GM19043 (cell line): ENCODE data around the gene FSTL4.
"Not testable (repeated sequence)": the region's sequence is repeated elsewhere in the genome, so short reads cannot be mapped to it uniquely, and the experiment has no call there.

Experiments used
- ATAC-seq: cut with Tn5 transposase; IDR thresholded peaks from one replicate; pipeline ENCODE4 v1.9.1; 2021; ENCODE audit warnings: low read depth; ENCODE audit not compliant: unreplicated experiment

The FSTL4 gene

GRCh38 chr5:133220851-133221674 is 391.3 kb downstream of the FSTL4 start:
- no peak for ATAC-seq

- no peak for ATAC-seq
Observed at GRCh38 chr5:133219296-133219695, 393.0 kb downstream of the FSTL4 start.

DNA sequence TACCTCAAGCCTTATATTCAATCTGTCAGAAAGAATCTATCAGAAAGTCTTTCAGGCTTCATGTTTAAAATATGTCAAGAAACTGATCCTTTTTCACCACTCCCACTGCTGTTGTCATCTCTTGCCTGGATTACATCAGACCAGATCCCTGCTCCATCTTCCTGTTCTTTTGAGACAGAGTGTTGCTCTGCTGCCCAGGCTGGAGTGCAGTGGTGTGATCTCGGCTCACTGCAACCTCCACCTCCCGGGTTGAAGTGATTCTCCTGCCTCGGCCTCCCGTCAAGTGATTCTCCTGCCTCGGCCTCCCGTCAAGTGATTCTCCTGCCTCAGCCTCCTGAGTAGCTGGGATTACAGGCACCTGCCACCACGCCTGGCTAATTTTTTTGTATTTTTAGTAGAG is 396.2 kb downstream of the FSTL4 start:
- ATAC-seq = not testable (repeated sequence)

GRCh38 chr5:133214153-133214820 is 398.1 kb downstream of the FSTL4 start:
- no peak for ATAC-seq

GRCh38 chr5:133205649-133206048 is 406.7 kb downstream of the FSTL4 start:
- ATAC-seq = no peak

GRCh38 chr5:133205204-133205603 is 407.1 kb downstream of the FSTL4 start:
- ATAC-seq = no peak

GRCh38 chr5:133203317-133204305 is 408.7 kb downstream of the FSTL4 start:
- ATAC-seq = no peak

GRCh38 chr5:133202066-133202665 is 410.2 kb downstream of the FSTL4 start:
- ATAC-seq = no peak

DNA sequence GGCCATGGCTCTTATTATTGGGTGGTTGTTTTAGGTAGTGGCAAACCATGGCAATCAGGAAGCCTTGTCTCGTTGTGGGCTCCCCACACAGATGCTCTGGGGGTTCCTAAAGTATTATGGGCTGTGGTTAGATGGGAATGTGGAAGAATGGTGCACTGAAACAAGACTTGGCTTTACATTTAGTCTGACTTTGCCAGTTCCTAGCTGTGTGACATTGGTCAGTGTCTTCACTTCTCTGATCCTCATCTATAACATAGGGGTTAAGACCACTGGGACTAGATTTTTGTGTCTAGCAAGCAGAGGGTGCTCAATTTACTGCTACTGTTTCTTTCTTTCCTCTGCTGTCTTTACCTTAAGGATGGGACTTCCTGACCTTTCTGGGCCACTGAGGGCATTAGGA is 411.0 kb downstream of the FSTL4 start:
- no peak for ATAC-seq

DNA sequence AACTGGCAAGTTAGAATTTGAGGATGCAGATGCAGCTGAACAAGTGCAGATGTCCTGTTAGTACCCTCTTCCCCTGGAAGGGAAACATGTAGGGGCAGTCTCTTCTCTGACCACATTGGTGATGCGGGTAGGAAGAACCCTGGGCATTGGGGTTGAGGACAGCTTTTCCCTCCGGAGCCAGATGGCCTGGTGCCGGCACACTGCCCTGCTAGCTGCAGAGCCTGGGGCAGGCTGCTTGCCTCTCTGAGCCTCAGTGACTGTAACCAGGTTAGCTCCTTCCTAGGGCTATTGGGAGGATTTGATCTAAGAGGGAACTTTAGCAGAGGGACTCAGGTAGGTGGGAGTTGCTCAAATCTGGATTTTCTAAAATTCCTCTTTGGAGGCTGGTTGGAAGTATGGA is 412.1 kb downstream of the FSTL4 start:
- ATAC-seq = no peak

DNA sequence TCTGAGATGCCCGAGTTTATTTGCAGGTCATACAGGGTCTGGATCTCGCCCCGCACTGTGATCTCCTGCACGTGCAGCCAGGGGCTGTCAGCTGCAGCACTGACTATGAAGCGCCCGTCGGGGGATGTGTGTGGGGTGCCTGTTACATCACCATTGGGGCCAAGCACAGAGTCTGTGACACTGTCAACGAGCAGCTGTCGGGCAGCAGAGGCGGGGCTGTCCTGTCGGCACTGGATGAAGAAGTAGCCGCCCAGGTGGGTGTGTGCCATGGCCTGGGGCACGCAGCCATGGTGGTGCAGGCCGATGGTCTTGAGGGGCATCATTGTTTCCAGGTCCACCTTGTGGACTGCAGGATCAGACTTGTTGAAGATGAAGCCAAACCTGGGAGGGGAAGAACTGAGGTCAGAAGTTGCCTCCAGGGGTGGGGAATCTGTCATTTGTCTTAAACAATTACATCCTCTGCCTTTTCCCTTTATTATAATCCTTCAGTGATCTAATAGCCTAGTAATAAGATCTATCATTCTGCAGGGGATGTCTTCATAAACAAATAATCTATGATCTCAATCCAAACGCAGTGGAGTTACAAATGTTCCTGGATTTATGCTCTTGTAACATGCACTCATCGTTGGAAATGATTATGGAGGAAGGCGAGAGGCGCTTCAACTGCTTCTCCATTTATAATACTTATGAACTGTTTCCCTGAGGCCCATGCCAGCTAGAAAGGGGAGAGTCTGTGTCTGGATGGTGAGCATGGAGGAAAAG is 412.7 kb downstream of the FSTL4 start:
- no peak for ATAC-seq

DNA sequence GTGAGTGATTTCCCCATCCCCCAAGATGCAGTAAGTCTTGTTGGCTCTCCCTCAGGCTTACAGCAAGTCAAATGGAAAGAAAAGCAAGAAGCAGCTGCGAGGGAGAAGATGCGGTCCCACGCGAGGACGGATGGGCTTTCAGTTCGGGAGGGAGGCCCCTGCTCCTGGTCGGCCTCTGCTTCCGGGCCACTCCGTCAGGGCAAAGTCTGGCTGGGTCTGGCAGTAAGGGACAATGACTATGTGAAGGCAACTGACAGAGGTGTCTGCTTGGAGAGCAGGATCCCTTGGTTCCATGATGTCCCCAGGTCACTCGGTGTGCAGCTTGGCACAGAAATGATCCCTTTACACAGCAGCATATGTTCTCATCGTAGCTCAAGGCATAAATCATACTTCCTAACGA is 413.8 kb downstream of the FSTL4 start:
- ATAC-seq = no peak

- ATAC-seq = no peak
Observed at GRCh38 chr5:133196441-133197085, 415.8 kb downstream of the FSTL4 start.

- ATAC-seq = no peak
Observed at GRCh38 chr5:133195250-133195649, 417.1 kb downstream of the FSTL4 start.

DNA sequence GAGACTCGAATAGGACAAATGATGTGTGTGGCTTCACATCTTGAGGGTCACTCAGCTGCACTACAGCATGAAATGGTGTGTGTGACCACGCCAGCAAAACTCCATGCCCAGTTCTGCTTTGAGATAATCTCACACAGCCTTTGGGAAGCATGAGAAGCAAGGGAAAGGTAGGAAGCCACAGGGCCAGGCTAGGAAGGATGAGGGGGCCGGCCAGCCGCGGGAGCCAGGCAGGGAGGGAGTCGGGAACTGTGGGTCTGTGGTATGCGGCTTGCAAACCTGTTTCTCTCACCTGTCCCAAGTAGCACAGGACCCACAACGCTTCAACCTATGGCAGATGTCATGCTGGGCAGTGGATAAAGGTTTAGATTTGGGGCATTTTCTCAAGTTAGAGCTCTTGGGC is 418.5 kb downstream of the FSTL4 start:
- no peak for ATAC-seq

GRCh38 chr5:133192716-133193115 is 419.6 kb downstream of the FSTL4 start:
- no peak for ATAC-seq

- ATAC-seq = no peak
Observed at GRCh38 chr5:133189881-133190280, 422.5 kb downstream of the FSTL4 start.

DNA sequence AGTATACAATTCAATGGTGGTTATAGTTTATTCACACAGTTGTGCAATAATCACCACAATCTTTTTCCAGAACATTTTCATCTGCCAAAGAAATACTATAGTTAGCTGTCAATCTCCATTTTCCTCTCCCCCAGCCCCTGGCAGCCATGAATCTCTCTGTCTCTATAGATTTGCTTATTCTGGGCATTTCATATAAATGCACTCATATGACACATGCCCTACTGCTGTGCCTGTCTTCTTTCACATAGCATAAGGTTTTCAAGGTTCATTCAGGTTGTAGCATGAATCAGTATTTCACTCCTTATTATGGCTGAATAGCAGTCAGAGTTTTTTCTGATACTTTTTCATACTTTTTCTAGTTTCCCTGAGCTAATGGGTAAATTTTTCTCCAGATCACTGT is 432.9 kb downstream of the FSTL4 start:
- no peak for ATAC-seq

GRCh38 chr5:133170756-133171387 is 441.5 kb downstream of the FSTL4 start:
- not testable (repeated sequence) for ATAC-seq
